Type B pancreatic cell (in vitro differentiated cells): ENCODE results near the gene ADGRV1. TPM values are rescaled to one million over a fixed set of nuclear protein-coding genes. Genes with fewer than 3 reads are reported as not detected.

Experiments
- DNase-seq: peaks from one replicate; pipeline ENCODE4 v3.0.0; 2021; ENCODE audit warnings: mixed read lengths; ENCODE audit not compliant: unreplicated experiment; ENCODE audit errors: extremely low spot score
- H3K27ac Mint-ChIP-seq: 2 replicates; pipeline ENCODE4 v1.8.0; 2021; ENCODE audit warnings: mild to moderate bottlenecking, mixed read lengths
- H3K27me3 Mint-ChIP-seq: 2 replicates; pipeline ENCODE4 v1.8.0; 2021; ENCODE audit warnings: mixed read lengths
- H3K36me3 Mint-ChIP-seq: 2 replicates; pipeline ENCODE4 v1.8.0; 2021; ENCODE audit warnings: mixed read lengths
- H3K4me1 Mint-ChIP-seq: one replicate; pipeline ENCODE4 v1.8.0; 2021; ENCODE audit warnings: mixed read lengths; ENCODE audit not compliant: unreplicated experiment
- H3K4me3 Mint-ChIP-seq: 2 replicates; pipeline ENCODE4 v1.8.0; 2021; ENCODE audit warnings: mild to moderate bottlenecking, mixed read lengths
- H3K9me3 Mint-ChIP-seq: 2 replicates; pipeline ENCODE4 v1.8.0; 2021; ENCODE audit warnings: mixed read lengths
- CTCF ChIP-seq: fragments of 200-600 bp; sonication (generic); conservative IDR thresholded peaks from 2 replicates; pipeline ENCODE4 v1.5.0; 2021; ENCODE audit warnings: antibody characterized with exemption, mild to moderate bottlenecking
- total RNA-seq: library from RNA; stranded (reverse); gene quantifications from 2 replicates; pipeline ENCODE4 v1.2.1, GENCODE V29; 2021; ENCODE audit warnings: low replicate concordance

The ADGRV1 gene
- total RNA-seq, 1 donor from 2014 or later: 29.5 TPM

GRCh38 chr5:91103353-91104061 lies 544.9 kb downstream of the ADGRV1 start:
- no peak for DNase-seq
- no peaks in the 10 kb centered on the region for H3K4me1 Mint-ChIP-seq
- no peak overlapping the region for H3K4me3 Mint-ChIP-seq
- H3K27me3 Mint-ChIP-seq: no peaks in the 10 kb centered on the region
- no peak for TF ChIP-seq CTCF
- H3K9me3 Mint-ChIP-seq: no peaks in the 10 kb centered on the region
- peaks cover 5% of the 10 kb centered on the region for H3K36me3 Mint-ChIP-seq
- no peak overlapping the region for H3K27ac Mint-ChIP-seq

GRCh38 chr5:91104062-91104448 lies 545.5 kb downstream of the ADGRV1 start:
- no peak overlapping the region for H3K27ac Mint-ChIP-seq
- no peak for TF ChIP-seq CTCF

GRCh38 chr5:91106842-91107511 lies 548.4 kb downstream of the ADGRV1 start:
- Mint-ChIP-seq H3K4me3 (no peak overlapping the region), H3K27me3 (no peaks in the 10 kb centered on the region), H3K36me3 (peaks cover 5% of the 10 kb centered on the region), H3K9me3 (no peaks in the 10 kb centered on the region), H3K4me1 (no peaks in the 10 kb centered on the region), H3K27ac (no peak overlapping the region)
- no peak for TF ChIP-seq CTCF
- no peak for DNase-seq

More at GRCh38 chr5:91104062-91104448, 545.5 kb downstream of the ADGRV1 start:
- DNase-seq: no peak
- Mint-ChIP-seq H3K27me3 (no peaks in the 10 kb centered on the region), H3K4me3 (no peak overlapping the region), H3K4me1 (no peaks in the 10 kb centered on the region), H3K36me3 (peaks cover 5% of the 10 kb centered on the region), H3K9me3 (no peaks in the 10 kb centered on the region)

- DNase-seq: no peak
- Mint-ChIP-seq H3K36me3 (peaks cover 5% of the 10 kb centered on the region), H3K4me3 (no peak overlapping the region), H3K9me3 (no peaks in the 10 kb centered on the region), H3K4me1 (no peaks in the 10 kb centered on the region), H3K27me3 (no peaks in the 10 kb centered on the region), H3K27ac (no peak overlapping the region)
- TF ChIP-seq CTCF: no peak
Observed at GRCh38 chr5:91109634-91110033, 551.0 kb downstream of the ADGRV1 start.

- H3K4me3 Mint-ChIP-seq: no peak overlapping the region
- H3K27me3 Mint-ChIP-seq: no peaks in the 10 kb centered on the region
- no peaks in the 10 kb centered on the region for H3K36me3 Mint-ChIP-seq
- H3K27ac Mint-ChIP-seq: no peak overlapping the region
- no peaks in the 10 kb centered on the region for H3K4me1 Mint-ChIP-seq
- DNase-seq: no peak
- no peaks in the 10 kb centered on the region for H3K9me3 Mint-ChIP-seq
- TF ChIP-seq CTCF: no peak
Observed at GRCh38 chr5:91110686-91111085, 552.1 kb downstream of the ADGRV1 start.
